HG03378 (cell line): ENCODE results near the gene PRAC1.
"Not testable (repeated sequence)": the region's sequence is repeated elsewhere in the genome, so short reads cannot be mapped to it uniquely, and the experiment has no call there.

Experiments
- ATAC-seq: cut with Tn5 transposase; IDR thresholded peaks from one replicate; pipeline ENCODE4 v1.9.1; 2021; ENCODE audit warnings: mild to moderate bottlenecking, moderate library complexity; ENCODE audit not compliant: unreplicated experiment

The PRAC1 gene

DNA sequence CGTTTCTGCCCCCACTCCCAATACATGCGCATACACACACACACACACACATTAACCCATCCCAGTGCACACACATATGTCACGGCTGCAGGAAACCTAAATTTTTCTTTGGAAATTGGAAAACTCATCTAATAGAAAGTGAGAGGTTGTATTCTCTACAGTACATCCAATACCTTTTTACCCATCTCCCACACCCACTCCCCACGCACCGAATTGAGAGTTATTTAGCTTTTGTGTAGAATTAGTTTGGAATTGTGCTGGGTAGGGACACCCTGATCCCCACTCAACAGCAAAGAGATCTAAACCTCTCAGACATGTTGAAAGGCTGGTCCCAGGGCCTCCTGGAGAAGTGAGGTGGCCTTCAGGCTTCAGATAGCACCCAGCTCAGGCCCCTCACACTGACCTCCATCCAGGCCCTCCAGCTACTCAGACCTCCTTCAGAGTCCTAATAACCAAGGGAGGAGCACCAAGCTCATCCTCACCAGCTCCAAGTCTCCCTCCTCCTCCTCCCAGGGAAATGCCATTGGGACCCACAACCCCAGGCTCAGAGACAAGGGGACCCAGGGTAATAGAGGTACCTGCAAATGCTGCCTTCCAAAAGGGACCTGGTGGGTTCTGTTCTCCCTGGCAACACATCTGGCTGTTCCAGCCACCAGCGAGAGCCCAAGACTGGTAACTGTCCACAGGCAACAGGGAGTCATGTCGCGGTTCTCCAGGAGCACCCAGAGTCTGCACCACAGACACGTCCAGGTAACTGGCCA lies 5.3 kb upstream of the PRAC1 start:
- no peak for ATAC-seq

DNA sequence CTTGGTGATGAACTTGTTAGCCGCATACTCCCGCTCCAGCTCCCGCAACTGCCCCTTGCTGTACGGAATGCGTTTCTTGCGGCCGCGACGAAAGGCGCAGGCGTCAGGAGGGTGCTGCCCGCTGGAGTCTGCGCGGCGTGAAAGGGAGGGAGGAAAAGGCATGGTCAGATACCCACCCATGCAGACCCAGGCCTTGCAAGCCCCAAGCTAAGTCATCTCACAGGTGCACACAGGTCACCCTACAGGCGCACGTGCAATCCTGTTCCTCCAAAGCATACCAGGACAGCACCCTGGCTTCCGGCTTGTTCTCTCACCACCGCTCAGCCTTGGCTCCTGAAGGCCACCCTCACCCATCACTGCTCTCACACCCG lies 4.6 kb upstream of the PRAC1 start:
- ATAC-seq: no peak

DNA sequence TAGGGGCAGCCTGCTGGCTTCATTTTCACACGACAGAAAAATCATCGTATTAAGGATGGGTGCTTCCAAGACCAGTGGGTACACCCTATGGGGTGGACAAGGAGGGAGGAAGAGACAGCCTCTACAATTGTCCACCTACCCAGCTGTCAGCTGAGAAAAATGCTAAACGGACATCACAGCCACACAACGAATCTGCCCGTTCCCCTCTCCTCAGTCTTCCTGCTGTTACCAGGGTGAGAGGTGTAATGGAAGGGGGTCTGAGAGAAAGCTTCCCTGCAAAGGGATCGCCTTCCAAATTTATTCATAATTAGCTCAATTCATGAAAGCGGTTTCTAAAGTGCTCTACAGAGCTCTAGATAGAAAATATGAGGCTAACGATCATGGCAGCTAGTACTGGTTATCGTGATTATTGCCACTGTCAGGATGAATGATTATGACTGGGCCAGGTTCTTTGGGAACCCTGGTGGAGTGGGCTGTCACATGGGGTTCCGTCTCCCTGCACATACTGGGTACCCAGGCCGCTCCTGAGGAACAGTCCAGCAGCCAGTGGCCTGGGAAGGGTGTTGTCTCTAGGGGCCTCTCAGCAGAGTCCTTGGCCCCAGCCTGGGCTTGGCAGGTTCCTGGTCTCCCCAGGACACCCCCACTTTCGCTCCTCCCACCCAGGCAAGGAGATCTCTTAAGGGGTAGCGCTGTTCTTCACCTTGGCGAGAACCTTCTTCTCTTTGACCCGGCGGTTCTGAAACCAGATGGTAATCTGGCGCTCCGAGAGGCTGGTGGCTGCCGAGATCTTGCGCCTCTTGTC lies 4.0 kb upstream of the PRAC1 start:
- ATAC-seq: no peak

DNA sequence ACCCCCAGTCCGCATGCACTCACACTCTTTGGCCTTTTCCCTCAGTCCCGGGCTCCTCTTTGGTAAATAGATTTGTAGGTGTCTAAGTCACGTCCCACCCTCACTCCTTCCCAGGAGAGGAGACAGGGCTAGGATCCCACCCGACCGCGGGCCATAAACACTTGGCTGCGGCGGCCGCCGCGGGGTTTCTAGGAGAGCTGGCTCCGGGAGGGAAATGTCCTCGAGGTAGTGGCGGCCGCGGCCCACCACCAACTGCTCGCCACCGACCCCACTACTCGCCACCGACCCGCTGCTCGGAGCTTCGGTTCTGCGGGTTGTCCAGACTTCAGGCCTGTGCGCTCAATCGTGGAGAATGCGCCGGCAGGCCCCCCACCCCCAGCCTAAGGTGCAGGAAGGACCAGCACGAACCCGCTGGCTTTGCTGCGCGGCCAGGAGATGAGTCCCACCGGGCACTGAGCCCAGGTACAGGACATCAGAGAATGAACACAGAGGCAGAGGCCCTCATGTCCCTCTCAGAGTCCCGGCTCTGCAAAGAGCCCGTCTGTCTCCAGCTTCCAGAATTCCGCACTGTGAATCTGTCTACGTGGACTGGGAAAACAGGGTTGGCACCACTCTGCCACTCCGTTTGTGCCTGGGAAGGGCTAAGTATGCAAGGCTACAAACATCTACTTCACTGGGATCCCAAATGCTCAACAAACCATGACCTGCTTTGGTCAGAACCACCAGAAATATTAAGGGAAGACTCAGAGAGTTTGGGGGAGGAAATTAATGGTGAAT lies 3.2 kb upstream of the PRAC1 start:
- no peak for ATAC-seq

DNA sequence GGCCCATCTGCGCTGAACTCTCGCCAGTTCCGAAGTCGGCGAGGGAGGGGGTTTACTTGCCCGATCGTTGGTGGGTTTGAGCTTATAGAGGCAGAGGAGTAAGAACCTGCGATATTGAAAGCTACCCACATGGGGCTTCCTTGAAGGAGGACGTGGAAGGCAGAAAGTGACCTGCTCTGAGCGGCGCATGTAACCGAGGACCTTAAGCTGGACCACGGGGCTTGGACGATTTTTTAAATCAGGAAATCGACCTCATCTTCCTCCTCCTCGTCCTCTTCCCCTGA lies 2.6 kb upstream of the PRAC1 start:
- ATAC-seq: no peak

DNA sequence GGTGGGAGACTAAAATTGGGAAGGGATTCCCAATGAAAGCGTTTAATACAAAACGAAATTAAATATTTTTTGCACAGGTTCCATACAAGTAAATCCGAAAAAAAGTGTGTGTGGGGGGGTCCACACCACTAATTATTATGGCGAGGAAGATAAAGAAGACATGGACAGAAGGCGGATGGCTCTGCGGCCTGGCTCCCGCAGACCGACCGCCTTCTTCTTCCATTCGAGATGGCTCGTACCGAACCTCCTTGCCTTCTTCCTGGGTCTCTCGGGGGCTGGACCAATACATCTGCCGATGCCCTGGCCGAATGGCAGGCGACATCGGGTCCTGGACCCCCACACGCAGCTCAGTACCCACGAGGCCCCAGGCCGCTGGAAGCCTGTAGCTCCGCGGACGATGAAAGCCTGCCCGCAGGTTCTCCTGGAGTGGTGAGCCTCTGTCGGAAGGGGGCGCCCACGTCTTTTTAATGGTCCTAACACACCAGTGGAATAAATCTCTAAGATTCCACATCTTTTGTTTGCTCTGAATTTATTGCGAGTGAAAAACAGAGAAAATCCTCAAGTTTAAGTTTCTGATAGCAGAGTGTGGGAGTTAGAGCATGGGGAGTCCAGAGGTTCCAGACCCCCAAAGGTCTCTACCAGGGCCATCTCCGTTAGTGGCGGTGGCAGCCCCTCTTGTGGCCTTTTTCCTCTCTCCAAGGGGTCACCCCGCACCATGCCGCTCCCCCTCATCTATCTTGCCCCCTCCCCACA lies 2.1 kb upstream of the PRAC1 start:
- no peak for ATAC-seq

DNA sequence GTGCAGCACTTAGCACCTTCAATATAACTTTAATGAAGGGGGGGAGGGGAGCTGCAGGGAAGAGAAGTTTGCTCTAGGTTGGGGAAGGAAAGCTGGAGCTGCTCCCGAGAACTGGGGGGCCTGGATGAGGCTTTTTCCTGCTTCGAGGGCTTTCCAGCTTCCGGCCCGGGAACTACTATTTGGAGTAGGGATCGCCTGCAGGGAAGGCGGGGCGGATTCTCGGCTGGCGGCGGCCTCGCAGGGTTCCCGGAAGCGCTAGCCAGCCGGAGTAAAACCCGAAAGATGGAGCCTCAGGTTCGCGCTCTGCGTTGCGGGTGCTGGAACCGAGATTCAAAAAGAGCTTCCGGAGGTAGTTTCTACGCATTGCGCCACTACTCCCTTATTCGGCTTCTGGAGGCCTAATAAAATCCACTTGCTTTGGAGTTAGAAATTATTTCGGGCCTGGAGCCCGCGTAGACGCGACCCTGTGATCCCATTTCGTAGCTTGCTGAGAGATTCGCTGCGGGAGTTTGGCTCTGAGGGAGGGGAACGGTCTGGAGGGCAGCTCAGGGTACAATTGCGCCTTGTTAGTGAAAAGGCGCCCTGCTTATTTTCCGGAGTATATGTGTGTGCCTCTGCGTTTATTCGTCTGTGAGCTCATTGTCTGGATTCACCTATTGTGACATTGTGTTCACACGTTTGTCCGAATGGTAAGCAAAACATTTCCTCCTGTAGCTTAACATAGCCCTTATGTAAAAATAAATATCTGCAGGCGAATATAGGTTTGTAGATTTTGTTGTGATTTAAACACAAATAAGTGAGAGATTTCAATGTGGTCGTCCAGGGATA lies 1.3 kb upstream of the PRAC1 start:
- no peak for ATAC-seq

DNA sequence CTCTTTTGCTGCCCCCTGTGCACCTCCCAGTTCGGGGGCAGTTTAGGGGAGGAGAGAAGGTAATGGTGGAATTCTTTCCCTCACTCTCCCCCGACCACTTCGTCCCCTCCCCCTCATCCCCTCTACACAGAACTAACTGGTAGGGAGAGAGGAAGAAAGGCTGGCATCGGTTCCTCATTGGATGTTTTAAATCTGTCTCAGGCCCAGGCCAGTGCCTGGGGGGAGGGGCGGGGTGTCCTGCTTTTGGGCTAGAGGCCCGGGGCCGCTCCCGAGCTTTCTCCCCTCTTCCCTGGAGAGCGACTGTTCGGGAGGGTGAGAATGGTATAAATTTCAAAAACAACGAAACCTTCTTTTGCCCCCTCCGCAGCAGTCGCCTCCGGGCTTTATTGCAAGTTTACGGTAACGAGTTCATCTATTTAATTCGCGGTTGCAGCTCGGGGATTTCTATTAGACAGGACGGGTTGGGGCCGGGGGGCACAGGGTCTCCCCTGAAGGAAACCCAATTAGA lies 651 bp upstream of the PRAC1 start, which contains the start of gene PRAC2:
Gene PRAC2, plus strand, starts transcription at position 271 of the 508 bp plus-strand sequence. CDS start 1,226 bp downstream, outside the sequence.
- ATAC-seq: no peak

DNA sequence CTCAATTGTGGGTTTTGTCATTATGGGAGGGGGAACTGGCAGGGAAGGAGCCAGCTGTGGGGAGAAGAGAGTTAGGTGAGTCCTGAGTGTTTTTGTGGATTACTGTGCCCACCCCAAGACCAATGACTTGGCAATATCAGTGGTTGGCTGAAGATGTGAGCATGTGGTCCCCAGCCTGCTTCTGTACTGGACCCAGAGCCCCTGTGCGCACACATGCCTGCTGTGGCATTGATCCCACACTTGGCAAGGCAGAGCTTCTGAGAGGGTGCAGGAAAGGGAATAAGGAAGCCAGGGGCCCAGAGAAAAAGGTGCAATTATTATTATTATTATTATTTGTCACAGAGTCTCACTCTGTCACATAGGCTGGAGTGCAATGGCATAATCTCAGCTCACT lies 1.3 kb downstream of the PRAC1 start:
- ATAC-seq: no peak

DNA sequence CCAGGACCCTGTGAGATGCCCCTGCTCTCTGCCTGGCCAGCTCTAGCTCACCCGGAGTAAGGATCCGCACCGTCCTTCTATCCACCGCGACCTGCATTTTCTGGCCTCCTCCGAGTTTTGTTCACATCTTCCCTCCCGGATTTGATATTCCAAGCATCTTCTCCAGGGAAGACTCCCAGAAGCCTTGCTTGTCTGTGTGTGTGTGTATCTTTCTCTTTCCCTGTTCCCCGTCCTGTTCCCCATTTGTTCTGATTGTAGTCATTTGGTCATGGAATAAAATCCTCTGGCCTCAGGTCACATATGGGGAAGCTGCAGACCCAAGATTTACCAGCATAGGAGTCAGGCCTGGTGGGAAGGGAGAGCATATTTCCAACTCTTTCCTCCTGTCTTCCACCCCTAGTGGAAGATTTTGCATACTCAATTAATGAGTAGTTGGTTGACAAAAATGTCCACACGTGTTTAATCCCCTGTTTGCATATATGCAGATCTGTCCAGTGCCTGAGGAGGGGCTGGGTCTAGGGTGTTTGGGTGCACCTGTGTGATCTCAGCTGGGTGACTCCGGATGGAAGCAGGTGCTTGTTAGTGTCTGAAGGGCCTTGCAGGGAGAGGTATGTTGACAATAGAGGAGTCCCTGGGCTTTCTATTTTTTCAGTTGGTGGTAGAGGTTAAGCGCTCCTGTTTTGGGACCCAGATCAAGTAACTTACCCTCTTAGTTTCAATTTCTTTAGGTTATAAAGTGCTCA lies 1.9 kb downstream of the PRAC1 start:
- no peak for ATAC-seq

DNA sequence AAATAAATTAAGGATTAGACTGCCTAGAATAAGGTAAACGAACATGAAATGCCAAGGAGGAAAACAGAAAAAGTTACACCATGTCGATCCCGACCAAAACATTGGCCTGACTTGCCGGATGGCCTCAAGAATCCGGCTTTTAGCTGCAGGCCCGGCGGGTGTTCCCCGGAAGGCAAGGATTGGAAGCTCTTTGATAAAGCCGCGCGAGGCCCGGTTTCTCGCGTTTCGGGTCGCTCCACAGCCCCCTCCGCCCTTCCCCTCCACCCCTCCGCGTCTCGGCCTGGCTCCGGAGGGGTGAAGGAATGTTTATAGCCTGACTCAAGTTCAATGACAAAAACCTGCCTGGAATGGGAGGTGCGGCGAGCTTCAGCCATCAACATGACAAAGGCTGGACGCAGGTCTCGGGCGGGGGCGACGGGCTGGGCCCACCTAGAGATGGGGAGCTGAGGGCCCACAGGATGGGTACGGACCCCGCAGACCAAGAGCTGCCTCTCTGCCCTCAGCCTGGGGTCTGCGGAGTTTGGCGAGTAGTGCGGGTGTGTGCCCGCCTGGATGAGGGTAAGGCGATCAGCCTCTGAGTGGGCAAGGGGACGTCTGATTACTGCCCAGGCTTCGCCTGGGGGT lies 2.6 kb downstream of the PRAC1 start:
- ATAC-seq: no peak

DNA sequence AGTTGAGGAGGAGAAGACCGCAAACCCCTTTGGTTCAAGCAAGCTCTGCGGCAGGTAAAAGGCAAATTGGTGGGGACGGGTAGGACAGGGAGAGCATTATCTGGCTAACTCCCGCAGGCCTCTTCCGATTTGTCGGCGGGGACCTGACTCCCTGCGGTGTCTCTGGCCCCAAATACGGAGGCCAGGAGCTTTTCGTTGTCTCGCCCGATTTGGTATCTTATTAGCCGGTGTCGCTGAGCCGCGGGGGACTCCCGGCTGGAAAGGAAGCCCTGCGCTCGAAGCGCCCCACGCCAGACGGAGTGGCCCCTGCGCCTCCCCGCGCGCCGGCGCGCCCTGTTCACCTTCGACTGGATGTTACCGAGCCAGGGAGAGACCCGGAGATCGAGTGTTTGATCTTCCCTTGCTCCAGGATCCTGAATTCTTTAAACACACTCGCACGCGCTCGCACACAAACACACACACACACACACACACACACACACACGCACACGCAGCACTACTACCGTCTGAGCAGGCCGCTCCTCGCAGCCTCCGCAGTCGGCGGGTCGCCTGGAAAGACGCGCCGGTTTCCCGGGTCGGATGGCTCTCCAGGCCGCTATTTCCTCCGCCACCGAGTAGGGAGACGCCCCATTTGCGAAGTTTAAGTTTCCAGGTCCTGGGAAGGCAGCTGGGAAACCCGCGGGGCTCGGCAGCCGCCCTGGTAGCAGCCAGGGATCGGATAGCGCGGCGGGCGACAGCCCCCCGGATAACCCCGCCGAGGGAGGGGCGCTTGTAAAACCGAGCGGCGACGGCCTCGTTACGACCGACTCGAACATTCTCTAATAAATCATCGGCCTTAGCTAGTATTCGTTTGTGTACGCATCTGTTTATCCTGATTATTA lies 3.3 kb downstream of the PRAC1 start:
- no peak for ATAC-seq

DNA sequence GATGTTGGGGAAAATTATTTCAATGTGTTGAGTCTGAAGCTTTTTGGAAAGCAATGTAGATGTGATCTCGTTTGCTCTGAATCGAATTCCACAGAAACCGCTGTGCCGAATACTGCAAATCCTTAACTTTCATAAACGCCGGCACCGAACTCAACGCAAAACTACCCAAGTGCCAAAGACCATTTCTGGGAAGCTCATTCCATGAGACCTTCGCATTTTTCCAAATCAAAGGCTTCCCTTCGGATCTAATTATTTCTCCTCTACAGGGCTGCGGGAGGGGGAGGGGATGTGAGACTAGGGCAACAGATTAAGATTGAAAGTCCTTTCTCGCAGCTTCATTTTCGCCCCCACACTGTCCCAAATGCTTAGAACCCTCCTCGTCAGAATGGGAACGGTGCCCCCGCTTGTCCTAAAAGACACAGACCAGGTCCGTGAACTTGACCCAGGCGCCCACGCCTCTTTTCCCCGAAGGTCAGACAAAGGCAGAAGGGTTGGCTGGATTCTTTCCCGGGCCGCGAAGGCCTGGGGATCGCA lies 4.0 kb downstream of the PRAC1 start:
- ATAC-seq: no peak

DNA sequence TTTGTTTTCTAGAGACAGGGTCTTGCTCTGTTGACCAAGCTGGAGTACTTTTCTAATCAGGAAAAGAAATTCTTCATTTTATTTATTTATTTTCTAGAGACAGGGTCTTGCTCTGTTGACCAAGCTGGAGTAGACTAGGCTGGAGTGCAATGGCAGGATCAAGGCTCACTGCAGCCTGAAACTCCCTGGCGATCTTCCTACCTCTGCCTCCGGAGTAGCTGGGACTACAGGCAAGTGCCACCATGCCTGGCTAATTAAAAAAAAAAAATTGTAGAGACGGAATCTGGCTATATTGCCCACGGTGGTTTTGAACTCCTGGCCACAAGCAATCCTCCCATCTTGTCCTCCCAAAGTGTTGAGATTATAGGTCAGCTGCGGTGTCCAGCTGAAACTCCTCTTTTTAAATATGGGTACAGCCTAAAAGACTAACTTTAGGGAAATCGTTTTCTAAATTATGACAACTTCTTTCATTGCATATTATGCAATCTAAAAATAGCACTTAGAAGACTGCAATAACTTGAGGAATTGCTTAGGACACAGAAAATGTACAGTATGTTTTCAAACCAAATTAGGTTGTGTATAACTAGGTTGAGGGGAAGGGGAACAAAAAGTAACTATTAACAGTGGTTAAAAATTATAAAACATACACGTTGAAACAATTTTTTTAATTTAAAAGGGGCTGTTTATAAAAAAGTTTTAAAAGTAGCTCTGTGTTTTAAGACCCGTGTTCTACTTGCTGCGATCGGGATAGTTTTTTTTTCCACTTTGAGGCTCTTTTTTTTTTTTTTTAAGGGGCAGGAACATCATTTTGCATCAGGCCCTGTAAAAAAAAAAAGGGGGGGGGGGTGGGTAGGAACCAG lies 4.7 kb downstream of the PRAC1 start:
- no peak for ATAC-seq

DNA sequence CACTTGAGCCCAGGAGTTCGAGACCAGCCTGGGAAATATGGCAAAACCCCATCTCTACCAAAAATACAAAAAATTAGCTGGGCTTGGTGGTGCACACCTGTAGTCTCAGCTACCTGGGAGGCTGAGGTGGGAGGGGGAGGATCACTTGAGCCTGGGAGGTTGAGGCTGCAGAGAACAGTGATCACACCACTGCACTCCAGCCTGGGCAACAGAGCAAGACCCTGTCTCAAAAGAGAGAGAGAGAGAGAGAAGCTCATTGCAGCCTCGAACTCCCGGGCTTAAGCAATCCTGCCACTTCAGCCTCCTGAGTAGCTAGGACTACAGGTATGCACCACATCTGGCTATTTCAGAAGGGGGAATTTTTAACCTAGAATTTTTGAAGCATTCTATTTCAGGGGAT lies 5.8 kb downstream of the PRAC1 start:
- not testable (repeated sequence) for ATAC-seq

DNA sequence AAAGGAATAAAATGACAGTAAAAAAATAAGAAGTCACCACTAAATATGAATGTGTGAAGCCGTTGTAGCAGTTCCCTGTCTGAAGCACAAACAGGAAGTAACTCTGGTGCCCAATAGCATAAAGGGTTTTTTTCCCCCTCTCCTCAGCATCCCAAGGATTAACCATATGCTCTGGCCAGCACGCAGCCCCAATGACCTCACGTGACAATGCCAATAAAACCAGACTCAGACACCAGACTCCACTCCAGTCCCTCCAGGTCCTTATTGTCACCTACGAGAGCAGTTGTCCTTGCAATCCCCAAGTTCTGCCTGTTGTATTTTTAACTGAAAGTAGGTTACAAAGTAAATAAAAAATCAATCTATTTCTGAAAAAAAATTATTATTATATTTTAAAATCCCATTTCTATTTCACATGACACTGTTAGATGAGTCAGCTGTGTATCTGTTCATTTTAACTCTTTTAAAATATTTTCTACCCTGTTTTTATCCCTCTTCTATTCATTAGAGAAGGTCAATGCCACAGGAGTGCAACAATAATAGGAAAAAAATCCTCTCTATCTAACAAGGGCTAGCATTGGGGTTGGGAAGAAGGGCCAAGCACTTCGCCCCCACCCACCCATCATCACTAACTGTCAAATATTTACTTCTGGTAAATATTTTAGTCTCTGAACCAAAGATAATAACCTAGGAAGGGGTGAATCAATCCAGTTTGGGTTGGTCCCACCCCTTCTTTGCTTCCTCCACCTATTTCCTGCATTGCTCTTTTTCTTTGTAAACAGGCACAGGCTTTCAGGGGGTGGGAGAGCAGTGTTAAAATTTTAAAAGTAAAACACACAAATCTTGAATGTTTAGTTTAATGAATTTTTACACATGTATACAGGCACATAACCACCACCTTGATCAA lies 6.6 kb downstream of the PRAC1 start:
- ATAC-seq: no peak
